Fibroblast of mammary gland (primary cell): ENCODE results near the gene DPF3.

Experiments
- DNase-seq: peaks from one replicate; pipeline ENCODE4 v3.0.0-alpha.2; 2010; ENCODE audit warnings: low read depth
- H3K4me3 ChIP-seq: 2 replicates; pipeline ENCODE4 v1.5.1; 2011; ENCODE audit warnings: low read depth, mild to moderate bottlenecking, low read length, moderate library complexity; ENCODE audit not compliant: control insufficient read depth
- TF ChIP-seq, protein P1 (sequence below): conservative IDR thresholded peaks from 2 replicates; pipeline ENCODE4 v1.5.1; 2011; ENCODE audit warnings: low read depth, low read length, inconsistent platforms; ENCODE audit not compliant: control insufficient read depth, insufficient read depth

DPF3 gene

DNA sequence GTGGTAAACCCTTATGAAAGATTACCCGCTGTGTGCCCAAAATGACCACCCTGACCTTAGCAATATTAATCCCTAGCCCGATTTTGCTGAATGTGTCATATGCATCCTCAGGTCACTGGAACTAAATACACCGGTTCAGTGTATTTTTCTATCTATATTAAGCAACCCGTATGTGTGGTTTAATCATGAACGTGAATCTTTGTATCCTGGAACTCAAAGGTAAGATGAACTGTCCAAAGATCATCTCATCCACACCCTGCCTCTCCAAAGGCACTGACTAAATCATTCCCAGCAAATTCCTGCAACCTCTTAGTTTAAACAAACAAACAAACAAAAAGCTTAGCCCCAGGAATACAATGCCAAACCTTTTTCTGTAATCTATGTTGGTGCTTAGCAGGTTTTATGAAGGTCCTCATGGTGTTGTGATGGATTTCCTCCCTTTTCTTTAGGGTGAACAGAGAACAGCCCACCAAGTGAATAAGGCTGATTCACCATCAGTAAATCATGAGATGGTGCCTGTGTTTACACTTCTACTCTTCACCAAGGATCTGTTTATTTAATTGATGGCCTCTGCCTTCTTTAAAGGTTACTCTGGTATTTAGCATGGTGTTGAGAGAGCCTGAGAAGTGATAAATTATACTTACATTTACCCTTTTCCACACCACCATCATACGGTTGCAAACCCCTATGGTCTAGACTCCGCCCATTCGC lies 298.6 kb downstream of the DPF3 start:
- H3K4me3 ChIP-seq = no peak overlapping the region
- no peak for DNase-seq
- TF ChIP-seq, protein P1, sequence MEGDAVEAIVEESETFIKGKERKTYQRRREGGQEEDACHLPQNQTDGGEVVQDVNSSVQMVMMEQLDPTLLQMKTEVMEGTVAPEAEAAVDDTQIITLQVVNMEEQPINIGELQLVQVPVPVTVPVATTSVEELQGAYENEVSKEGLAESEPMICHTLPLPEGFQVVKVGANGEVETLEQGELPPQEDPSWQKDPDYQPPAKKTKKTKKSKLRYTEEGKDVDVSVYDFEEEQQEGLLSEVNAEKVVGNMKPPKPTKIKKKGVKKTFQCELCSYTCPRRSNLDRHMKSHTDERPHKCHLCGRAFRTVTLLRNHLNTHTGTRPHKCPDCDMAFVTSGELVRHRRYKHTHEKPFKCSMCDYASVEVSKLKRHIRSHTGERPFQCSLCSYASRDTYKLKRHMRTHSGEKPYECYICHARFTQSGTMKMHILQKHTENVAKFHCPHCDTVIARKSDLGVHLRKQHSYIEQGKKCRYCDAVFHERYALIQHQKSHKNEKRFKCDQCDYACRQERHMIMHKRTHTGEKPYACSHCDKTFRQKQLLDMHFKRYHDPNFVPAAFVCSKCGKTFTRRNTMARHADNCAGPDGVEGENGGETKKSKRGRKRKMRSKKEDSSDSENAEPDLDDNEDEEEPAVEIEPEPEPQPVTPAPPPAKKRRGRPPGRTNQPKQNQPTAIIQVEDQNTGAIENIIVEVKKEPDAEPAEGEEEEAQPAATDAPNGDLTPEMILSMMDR = no peak

DNA sequence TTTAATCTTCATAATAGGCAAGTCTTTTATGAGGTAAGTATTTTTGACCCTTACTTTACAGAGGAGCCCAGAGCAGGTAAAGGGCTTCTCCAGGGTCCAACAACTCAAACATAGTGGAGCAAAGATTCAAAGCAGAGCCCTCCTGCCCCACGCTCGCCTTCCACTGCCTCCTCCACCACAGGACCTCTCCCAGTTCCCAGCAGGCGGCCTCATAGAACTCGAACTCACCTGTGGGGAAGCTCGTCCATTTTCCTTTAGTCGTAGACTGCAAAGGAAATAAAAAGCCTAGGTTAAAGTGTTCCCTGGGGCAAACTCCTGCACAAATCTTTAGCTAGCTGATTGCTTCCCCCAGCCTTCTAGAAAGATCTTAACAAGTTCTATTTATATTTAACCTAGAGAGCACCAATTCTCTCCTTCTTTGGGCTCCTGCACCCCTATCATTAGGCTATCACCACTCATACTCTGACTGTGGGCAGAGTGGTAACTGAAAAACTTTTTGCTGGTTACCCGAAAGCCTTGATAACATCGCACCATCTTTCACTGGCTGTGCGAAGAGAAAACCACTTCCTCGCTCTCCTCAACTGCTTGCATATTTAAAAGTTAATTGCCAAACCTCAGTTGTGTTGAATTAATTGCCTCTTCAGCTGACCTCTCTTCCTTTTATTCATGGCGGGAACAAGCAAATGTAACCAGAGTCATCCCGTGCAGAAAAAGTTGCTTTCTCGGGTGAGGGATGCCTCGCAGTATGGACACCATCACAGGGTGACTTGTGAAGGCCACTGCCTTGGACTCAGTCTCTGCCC lies 299.6 kb downstream of the DPF3 start:
- TF ChIP-seq, protein P1 = no peak
- no peak overlapping the region for H3K4me3 ChIP-seq
- no peak for DNase-seq

- DNase-seq = no peak
- no peak overlapping the region for H3K4me3 ChIP-seq
- TF ChIP-seq, protein P1 = no peak
Measured at GRCh38 chr14:72591391-72591790, 302.5 kb downstream of the DPF3 start.

DNA sequence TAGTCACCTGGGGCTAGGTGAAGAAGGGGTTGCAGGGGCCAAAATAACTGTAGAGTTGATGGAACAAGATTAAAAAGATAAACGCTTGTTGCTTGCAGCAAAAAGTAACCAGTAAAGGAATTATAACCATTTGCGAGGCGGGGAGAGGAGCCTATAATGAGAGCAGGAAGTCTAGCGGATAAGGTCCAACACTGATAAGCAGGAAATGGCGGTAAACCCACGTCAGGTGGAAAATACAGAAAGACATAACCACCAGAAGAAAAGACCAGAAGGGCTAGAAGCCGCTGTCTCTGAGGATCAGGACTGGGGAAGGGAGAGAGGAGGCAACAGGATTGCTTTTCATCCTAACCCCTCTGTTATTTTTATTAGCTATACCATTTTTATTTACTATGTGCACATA lies 303.3 kb downstream of the DPF3 start:
- TF ChIP-seq, protein P1 = no peak
- no peak overlapping the region for H3K4me3 ChIP-seq
- no peak for DNase-seq

- DNase-seq = no peak
- TF ChIP-seq, protein P1 = no peak
- H3K4me3 ChIP-seq = no peak overlapping the region
Measured at GRCh38 chr14:72589652-72590051, 304.2 kb downstream of the DPF3 start.

- TF ChIP-seq, protein P1 = no peak
- no peak overlapping the region for H3K4me3 ChIP-seq
- no peak for DNase-seq
Measured at GRCh38 chr14:72588521-72588920, 305.4 kb downstream of the DPF3 start.
